ENCODE results near the gene STK32B. TPM values are rescaled to one million over a fixed set of nuclear protein-coding genes. Genes with fewer than 3 reads are reported as not detected.

STK32B gene
- total and polyA plus RNA-seq, 2 of the 8 experiments (the other 6 are each of a cell fraction or from before 2014, with no cell fraction given) = 2.3 to 2.5 TPM

DNA sequence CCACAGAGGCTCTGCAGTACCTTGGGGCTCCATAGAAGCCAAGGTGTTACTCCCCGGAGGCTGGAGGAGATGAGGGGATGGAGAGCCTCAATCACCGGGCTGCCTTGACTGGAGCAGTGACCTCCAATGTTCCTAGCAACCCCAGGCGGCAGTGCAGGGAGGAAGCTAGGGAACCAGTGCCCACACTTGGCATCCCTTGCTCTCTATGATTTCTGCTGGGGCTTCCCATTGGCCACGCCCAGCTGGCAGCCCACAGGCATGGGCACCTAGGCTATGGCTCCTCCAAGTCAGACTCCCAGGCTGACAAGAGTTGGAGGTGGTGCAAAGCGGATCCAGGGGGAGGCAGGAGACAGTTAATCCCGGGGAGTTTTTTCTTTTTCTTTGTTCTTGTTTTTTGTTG is 427.4 kb downstream of the STK32B start (continued):
- TF ChIP-seq, protein P1, sequence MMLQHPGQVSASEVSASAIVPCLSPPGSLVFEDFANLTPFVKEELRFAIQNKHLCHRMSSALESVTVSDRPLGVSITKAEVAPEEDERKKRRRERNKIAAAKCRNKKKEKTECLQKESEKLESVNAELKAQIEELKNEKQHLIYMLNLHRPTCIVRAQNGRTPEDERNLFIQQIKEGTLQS (IDR thresholded peaks at IDR 0.05; ENCODE audit: insufficient read depth, low read depth, low read length) = no peak
- no peak for TF ChIP-seq SP4 (IDR thresholded peaks at IDR 0.05; ENCODE audit: low read length)

All from H1 (cell line).